ENCODE data around the gene CDK7.

CDK7 gene

GRCh38 chr5:69234457-69235268 lies at the start of gene CDK7:
Gene CDK7, plus strand, starts transcription at chr5:69234886. Its CDS starts 90 bp downstream, at chr5:69234976.
- H3K9ac ChIP-seq (ENCODE audit: low read length), result peak within 1 kb of the TSS; percentile 84
- H3K4me3 ChIP-seq (ENCODE audit: low read depth, low read length), result peak within 1 kb of the TSS; percentile 90
- no peaks in the 10 kb centered on the region for H3K27me3 ChIP-seq (ENCODE audit: control insufficient read depth, insufficient read depth, low read length)
- no peaks in the 10 kb centered on the region for H3K9me3 ChIP-seq (ENCODE audit: control insufficient read depth, insufficient read depth, low read depth, low read length)
- H3K27ac ChIP-seq (ENCODE audit: low read depth, low read length), result peak within 1 kb of the TSS; percentile 78; the same call in 1 of the 2 replicates
- H3K4me1 ChIP-seq (ENCODE audit: control insufficient read depth, insufficient read depth, low read length), result 0 out of 2 replicates have a peak, but pooled peaks cover 4% of the 10 kb centered on the region
- H3K36me3 ChIP-seq (ENCODE audit: control insufficient read depth, insufficient read depth, low read length), result peaks cover 30% of the 10 kb centered on the region

- H3K27ac ChIP-seq (ENCODE audit: low read depth, low read length), result no peak overlapping the region
Observed at GRCh38 chr5:69187342-69187741, 47.3 kb upstream of the CDK7 start.

GRCh38 chr5:69188811-69189161 lies 45.9 kb upstream of the CDK7 start:
- Histone ChIP-seq H3K4me3 (ENCODE audit: low read depth, low read length) (peak overlapping the region; percentile 71), H3K4me1 (ENCODE audit: control insufficient read depth, insufficient read depth, low read length) (no peaks in the 10 kb centered on the region), H3K27ac (ENCODE audit: low read depth, low read length) (peak overlapping the region; percentile 92), H3K9ac (ENCODE audit: low read length) (peak overlapping the region; percentile 96), H3K27me3 (ENCODE audit: control insufficient read depth, insufficient read depth, low read length) (no peaks in the 10 kb centered on the region), H3K36me3 (ENCODE audit: control insufficient read depth, insufficient read depth, low read length) (peaks cover 21% of the 10 kb centered on the region), H3K9me3 (ENCODE audit: control insufficient read depth, insufficient read depth, low read depth, low read length) (no peaks in the 10 kb centered on the region)

More at GRCh38 chr5:69187342-69187741, 47.3 kb upstream of the CDK7 start:
- no peaks in the 10 kb centered on the region for H3K4me1 ChIP-seq (ENCODE audit: control insufficient read depth, insufficient read depth, low read length)
- no peak overlapping the region for H3K4me3 ChIP-seq (ENCODE audit: low read depth, low read length)
- no peaks in the 10 kb centered on the region for H3K9me3 ChIP-seq (ENCODE audit: control insufficient read depth, insufficient read depth, low read depth, low read length)
- H3K9ac ChIP-seq (ENCODE audit: low read length), result no peak overlapping the region
- H3K36me3 ChIP-seq (ENCODE audit: control insufficient read depth, insufficient read depth, low read length), result peaks cover 8% of the 10 kb centered on the region
- H3K27me3 ChIP-seq (ENCODE audit: control insufficient read depth, insufficient read depth, low read length), result no peaks in the 10 kb centered on the region

GRCh38 chr5:69189162-69190086 lies 45.3 kb upstream of the CDK7 start, which contains the start of gene CENPH:
Gene CENPH, plus strand, starts transcription at chr5:69189583. Its CDS starts 52 bp downstream, at chr5:69189635.
- Histone ChIP-seq H3K4me1 (ENCODE audit: control insufficient read depth, insufficient read depth, low read length) (no peaks in the 10 kb centered on the region), H3K9ac (ENCODE audit: low read length) (peak within 1 kb of the TSS; percentile 96), H3K9me3 (ENCODE audit: control insufficient read depth, insufficient read depth, low read depth, low read length) (no peaks in the 10 kb centered on the region), H3K27me3 (ENCODE audit: control insufficient read depth, insufficient read depth, low read length) (no peaks in the 10 kb centered on the region), H3K27ac (ENCODE audit: low read depth, low read length) (peak within 1 kb of the TSS; percentile 92), H3K36me3 (ENCODE audit: control insufficient read depth, insufficient read depth, low read length) (peaks cover 27% of the 10 kb centered on the region), H3K4me3 (ENCODE audit: low read depth, low read length) (peak within 1 kb of the TSS; percentile 71)

GRCh38 chr5:69202497-69202896 lies 32.2 kb upstream of the CDK7 start:
- Histone ChIP-seq H3K36me3 (ENCODE audit: control insufficient read depth, insufficient read depth, low read length) (peaks cover 75% of the 10 kb centered on the region), H3K27me3 (ENCODE audit: control insufficient read depth, insufficient read depth, low read length) (no peaks in the 10 kb centered on the region), H3K9me3 (ENCODE audit: control insufficient read depth, insufficient read depth, low read depth, low read length) (no peaks in the 10 kb centered on the region), H3K27ac (ENCODE audit: low read depth, low read length) (no peak overlapping the region), H3K4me3 (ENCODE audit: low read depth, low read length) (no peak overlapping the region), H3K9ac (ENCODE audit: low read length) (no peak overlapping the region), H3K4me1 (ENCODE audit: control insufficient read depth, insufficient read depth, low read length) (no peaks in the 10 kb centered on the region)

- Histone ChIP-seq H3K4me3 (ENCODE audit: low read depth, low read length) (no peak overlapping the region), H3K27ac (ENCODE audit: low read depth, low read length) (no peak overlapping the region), H3K4me1 (ENCODE audit: control insufficient read depth, insufficient read depth, low read length) (no peaks in the 10 kb centered on the region), H3K36me3 (ENCODE audit: control insufficient read depth, insufficient read depth, low read length) (peaks cover 80% of the 10 kb centered on the region), H3K9ac (ENCODE audit: low read length) (no peak overlapping the region), H3K27me3 (ENCODE audit: control insufficient read depth, insufficient read depth, low read length) (no peaks in the 10 kb centered on the region), H3K9me3 (ENCODE audit: control insufficient read depth, insufficient read depth, low read depth, low read length) (no peaks in the 10 kb centered on the region)
Observed at GRCh38 chr5:69206528-69207190, 28.0 kb upstream of the CDK7 start.

GRCh38 chr5:69209602-69210001 lies 25.1 kb upstream of the CDK7 start:
- Histone ChIP-seq H3K4me1 (ENCODE audit: control insufficient read depth, insufficient read depth, low read length) (no peaks in the 10 kb centered on the region), H3K27me3 (ENCODE audit: control insufficient read depth, insufficient read depth, low read length) (no peaks in the 10 kb centered on the region), H3K4me3 (ENCODE audit: low read depth, low read length) (no peak overlapping the region), H3K9ac (ENCODE audit: low read length) (no peak overlapping the region), H3K9me3 (ENCODE audit: control insufficient read depth, insufficient read depth, low read depth, low read length) (no peaks in the 10 kb centered on the region), H3K27ac (ENCODE audit: low read depth, low read length) (no peak overlapping the region), H3K36me3 (ENCODE audit: control insufficient read depth, insufficient read depth, low read length) (peaks cover 66% of the 10 kb centered on the region)

GRCh38 chr5:69211200-69211599 lies 23.5 kb upstream of the CDK7 start:
- H3K36me3 ChIP-seq (ENCODE audit: control insufficient read depth, insufficient read depth, low read length), result peaks cover 63% of the 10 kb centered on the region
- H3K27ac ChIP-seq (ENCODE audit: low read depth, low read length), result no peak overlapping the region
- H3K9ac ChIP-seq (ENCODE audit: low read length), result no peak overlapping the region

GRCh38 chr5:69212022-69212421 lies 22.7 kb upstream of the CDK7 start:
- H3K27me3 ChIP-seq (ENCODE audit: control insufficient read depth, insufficient read depth, low read length), result no peaks in the 10 kb centered on the region
- no peak overlapping the region for H3K9ac ChIP-seq (ENCODE audit: low read length)
- H3K4me3 ChIP-seq (ENCODE audit: low read depth, low read length), result no peak overlapping the region
- peaks cover 56% of the 10 kb centered on the region for H3K36me3 ChIP-seq (ENCODE audit: control insufficient read depth, insufficient read depth, low read length)
- H3K9me3 ChIP-seq (ENCODE audit: control insufficient read depth, insufficient read depth, low read depth, low read length), result no peaks in the 10 kb centered on the region
- H3K4me1 ChIP-seq (ENCODE audit: control insufficient read depth, insufficient read depth, low read length), result no peaks in the 10 kb centered on the region
- no peak overlapping the region for H3K27ac ChIP-seq (ENCODE audit: low read depth, low read length)

More at GRCh38 chr5:69211200-69211599, 23.5 kb upstream of the CDK7 start:
- Histone ChIP-seq H3K4me1 (ENCODE audit: control insufficient read depth, insufficient read depth, low read length) (no peaks in the 10 kb centered on the region), H3K4me3 (ENCODE audit: low read depth, low read length) (no peak overlapping the region), H3K27me3 (ENCODE audit: control insufficient read depth, insufficient read depth, low read length) (no peaks in the 10 kb centered on the region), H3K9me3 (ENCODE audit: control insufficient read depth, insufficient read depth, low read depth, low read length) (no peaks in the 10 kb centered on the region)

- Histone ChIP-seq H3K27ac (ENCODE audit: low read depth, low read length) (no peak overlapping the region), H3K4me1 (ENCODE audit: control insufficient read depth, insufficient read depth, low read length) (no peaks in the 10 kb centered on the region), H3K27me3 (ENCODE audit: control insufficient read depth, insufficient read depth, low read length) (no peaks in the 10 kb centered on the region), H3K9ac (ENCODE audit: low read length) (no peak overlapping the region), H3K36me3 (ENCODE audit: control insufficient read depth, insufficient read depth, low read length) (peaks cover 46% of the 10 kb centered on the region), H3K4me3 (ENCODE audit: low read depth, low read length) (no peak overlapping the region), H3K9me3 (ENCODE audit: control insufficient read depth, insufficient read depth, low read depth, low read length) (no peaks in the 10 kb centered on the region)
Observed at GRCh38 chr5:69213513-69214215, 21.0 kb upstream of the CDK7 start.

Measured in HUES6 (cell line).